Panc1 (cell line): Measurements from ENCODE around the gene PLEKHG2.

Experiments
- TF ChIP-seq, protein P1 (sequence below): fragments of 450-650 bp; IDR thresholded peaks from 2 replicates; pipeline ENCODE4 v1.5.1; 2017; ENCODE audit warnings: mild to moderate bottlenecking
- TF ChIP-seq, protein P2 (sequence below), 2 experiments: IDR thresholded peaks; 2 replicates each; pipeline ENCODE4 v1.6.1; 2011 to 2012; ENCODE audit warnings: low read depth in 2 of 2, control low read depth in 1 of 2, low read length in 1 of 2, mild to moderate bottlenecking in 1 of 2, moderate library complexity in 1 of 2; ENCODE audit not compliant: insufficient read depth in 1 of 2

DNA sequence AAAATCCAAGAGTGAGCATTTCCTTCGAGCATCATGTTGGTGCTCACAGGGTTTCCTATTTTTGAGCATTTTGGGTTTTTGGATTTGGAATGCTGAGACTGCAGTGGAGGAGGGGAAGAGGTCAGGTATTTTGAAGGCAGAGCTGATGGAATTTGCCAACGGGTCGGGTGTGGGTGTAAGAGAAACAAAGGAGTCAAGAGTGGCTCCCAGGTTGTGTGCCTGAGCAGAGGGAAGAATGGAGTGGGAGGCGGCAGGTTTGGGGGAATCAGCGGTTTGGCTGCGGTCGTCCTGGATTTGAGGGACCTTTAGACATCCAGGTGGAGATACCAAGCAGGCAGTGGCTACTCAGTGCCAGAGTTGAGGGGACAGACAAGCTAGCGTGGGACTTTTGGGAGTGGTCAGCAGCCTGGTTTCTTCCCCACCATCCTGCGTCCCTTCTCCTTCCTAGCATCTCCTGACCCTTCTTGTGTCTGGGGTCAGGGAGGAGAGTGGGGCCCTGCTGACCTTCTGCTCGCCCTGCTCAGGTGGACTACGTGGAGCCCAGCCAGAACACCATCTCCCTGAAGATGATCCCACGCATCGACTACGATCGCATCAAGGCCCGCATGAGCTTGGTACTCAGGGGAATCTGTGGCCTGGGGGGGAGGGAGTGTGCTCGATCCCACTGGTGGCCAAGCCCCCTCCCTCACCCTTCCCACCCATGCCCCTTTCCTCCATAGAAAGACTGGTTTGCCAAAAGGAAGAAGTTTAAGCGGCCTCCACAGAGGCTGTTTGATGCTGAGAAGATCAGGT is 53.7 kb downstream of the PLEKHG2 start:
- TF ChIP-seq, protein P1, sequence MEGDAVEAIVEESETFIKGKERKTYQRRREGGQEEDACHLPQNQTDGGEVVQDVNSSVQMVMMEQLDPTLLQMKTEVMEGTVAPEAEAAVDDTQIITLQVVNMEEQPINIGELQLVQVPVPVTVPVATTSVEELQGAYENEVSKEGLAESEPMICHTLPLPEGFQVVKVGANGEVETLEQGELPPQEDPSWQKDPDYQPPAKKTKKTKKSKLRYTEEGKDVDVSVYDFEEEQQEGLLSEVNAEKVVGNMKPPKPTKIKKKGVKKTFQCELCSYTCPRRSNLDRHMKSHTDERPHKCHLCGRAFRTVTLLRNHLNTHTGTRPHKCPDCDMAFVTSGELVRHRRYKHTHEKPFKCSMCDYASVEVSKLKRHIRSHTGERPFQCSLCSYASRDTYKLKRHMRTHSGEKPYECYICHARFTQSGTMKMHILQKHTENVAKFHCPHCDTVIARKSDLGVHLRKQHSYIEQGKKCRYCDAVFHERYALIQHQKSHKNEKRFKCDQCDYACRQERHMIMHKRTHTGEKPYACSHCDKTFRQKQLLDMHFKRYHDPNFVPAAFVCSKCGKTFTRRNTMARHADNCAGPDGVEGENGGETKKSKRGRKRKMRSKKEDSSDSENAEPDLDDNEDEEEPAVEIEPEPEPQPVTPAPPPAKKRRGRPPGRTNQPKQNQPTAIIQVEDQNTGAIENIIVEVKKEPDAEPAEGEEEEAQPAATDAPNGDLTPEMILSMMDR, result no peak
- TF ChIP-seq, protein P2, sequence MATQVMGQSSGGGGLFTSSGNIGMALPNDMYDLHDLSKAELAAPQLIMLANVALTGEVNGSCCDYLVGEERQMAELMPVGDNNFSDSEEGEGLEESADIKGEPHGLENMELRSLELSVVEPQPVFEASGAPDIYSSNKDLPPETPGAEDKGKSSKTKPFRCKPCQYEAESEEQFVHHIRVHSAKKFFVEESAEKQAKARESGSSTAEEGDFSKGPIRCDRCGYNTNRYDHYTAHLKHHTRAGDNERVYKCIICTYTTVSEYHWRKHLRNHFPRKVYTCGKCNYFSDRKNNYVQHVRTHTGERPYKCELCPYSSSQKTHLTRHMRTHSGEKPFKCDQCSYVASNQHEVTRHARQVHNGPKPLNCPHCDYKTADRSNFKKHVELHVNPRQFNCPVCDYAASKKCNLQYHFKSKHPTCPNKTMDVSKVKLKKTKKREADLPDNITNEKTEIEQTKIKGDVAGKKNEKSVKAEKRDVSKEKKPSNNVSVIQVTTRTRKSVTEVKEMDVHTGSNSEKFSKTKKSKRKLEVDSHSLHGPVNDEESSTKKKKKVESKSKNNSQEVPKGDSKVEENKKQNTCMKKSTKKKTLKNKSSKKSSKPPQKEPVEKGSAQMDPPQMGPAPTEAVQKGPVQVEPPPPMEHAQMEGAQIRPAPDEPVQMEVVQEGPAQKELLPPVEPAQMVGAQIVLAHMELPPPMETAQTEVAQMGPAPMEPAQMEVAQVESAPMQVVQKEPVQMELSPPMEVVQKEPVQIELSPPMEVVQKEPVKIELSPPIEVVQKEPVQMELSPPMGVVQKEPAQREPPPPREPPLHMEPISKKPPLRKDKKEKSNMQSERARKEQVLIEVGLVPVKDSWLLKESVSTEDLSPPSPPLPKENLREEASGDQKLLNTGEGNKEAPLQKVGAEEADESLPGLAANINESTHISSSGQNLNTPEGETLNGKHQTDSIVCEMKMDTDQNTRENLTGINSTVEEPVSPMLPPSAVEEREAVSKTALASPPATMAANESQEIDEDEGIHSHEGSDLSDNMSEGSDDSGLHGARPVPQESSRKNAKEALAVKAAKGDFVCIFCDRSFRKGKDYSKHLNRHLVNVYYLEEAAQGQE (IDR thresholded peaks at IDR 0.05; ENCODE audit: insufficient read depth in 1 of 2, low read depth in 2 of 2, low read length in 1 of 2), result no peak
